Sigmoid colon (tissue), 4 donors: ENCODE data around the gene SMIM35.

Experiments used
- POLR2A ChIP-seq, 2 donors: fragments of 450-650 bp; IDR thresholded peaks; one replicate each; pipeline ENCODE4 v1.6.1; 2016; ENCODE audit warnings: antibody characterized with exemption in 2 of 2, mild to moderate bottlenecking in 2 of 2, moderate library complexity in 2 of 2
- POLR2AphosphoS5 ChIP-seq, 4 donors: sonication (generic); formaldehyde crosslinking; IDR thresholded peaks; one replicate each; pipeline ENCODE4 v1.6.1; 2017; ENCODE audit warnings: antibody characterized with exemption in 4 of 4
- TF ChIP-seq, protein P1 (sequence below), 4 experiments: fragments of 450-650 bp in 3 of 4; fragments of 200-600 bp in 1 of 4; IDR thresholded peaks; one replicate each; pipeline ENCODE4 v1.5.1; 2016 to 2019; ENCODE audit warnings: antibody characterized with exemption in 4 of 4, mild to moderate bottlenecking in 3 of 4, moderate library complexity in 2 of 4

DNA sequence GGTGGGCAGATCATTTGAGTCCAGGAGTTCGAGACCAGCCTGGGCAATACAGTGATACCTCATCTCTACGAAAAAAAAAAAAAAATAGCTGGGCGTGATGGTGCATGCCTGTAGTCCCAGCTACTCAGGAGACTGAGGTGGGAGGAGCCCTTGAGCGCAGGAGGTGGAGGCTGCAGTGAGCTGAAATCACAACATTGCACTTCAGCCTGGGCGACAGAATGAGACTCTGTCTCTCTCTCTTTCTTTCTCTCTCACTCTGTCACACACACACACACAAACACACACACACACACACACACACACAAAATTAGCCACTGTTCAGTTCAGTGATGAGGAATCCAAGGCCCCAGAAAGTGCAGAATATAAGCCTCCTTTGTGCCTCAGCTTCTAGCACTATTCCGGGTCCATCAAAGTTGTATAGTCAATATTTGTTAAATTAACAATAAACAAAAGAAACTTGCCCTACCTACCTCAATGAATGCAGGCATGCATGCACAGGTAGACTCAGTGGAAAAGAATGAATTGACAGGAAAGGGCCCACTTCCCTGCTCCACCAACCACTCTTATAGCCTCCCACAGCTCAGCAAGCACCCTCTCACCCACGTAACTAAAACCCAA lies 3.9 kb upstream of the SMIM35 start:
- TF ChIP-seq, protein P1, sequence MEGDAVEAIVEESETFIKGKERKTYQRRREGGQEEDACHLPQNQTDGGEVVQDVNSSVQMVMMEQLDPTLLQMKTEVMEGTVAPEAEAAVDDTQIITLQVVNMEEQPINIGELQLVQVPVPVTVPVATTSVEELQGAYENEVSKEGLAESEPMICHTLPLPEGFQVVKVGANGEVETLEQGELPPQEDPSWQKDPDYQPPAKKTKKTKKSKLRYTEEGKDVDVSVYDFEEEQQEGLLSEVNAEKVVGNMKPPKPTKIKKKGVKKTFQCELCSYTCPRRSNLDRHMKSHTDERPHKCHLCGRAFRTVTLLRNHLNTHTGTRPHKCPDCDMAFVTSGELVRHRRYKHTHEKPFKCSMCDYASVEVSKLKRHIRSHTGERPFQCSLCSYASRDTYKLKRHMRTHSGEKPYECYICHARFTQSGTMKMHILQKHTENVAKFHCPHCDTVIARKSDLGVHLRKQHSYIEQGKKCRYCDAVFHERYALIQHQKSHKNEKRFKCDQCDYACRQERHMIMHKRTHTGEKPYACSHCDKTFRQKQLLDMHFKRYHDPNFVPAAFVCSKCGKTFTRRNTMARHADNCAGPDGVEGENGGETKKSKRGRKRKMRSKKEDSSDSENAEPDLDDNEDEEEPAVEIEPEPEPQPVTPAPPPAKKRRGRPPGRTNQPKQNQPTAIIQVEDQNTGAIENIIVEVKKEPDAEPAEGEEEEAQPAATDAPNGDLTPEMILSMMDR (IDR thresholded peaks at IDR 0.05) = no peak
- TF ChIP-seq POLR2A (IDR thresholded peaks at IDR 0.05) (no peak), POLR2AphosphoS5 (IDR thresholded peaks at IDR 0.05) (no peak)
